ENCODE results near the gene BRIX1. TPM values are rescaled to one million over a fixed set of nuclear protein-coding genes. Genes with fewer than 3 reads are reported as not detected.

The BRIX1 gene
- total and polyA plus RNA-seq, 2 donors (not counting 3 experiments of a cell fraction or from before 2014, with no cell fraction given), result 14.0 to 28.4 TPM

- Histone ChIP-seq H3K27me3 (ENCODE audit: control insufficient read depth in 2 of 2, insufficient read depth in 2 of 2, low read length in 2 of 2) (no peaks in the 10 kb centered on the region), H3K36me3 (ENCODE audit: control insufficient read depth in 2 of 2, extremely low read depth in 1 of 2, insufficient read depth in 2 of 2, low read length in 2 of 2) (peaks cover 0 to 4% of the 10 kb centered on the region in 2 experiments), H4K20me1 (replicated peaks; ENCODE audit: control insufficient read depth, extremely low read depth, insufficient read depth, low read length) (no peaks in the 10 kb centered on the region), H3K9ac (replicated peaks; ENCODE audit: extremely low read depth, insufficient read depth, low read length) (no peak overlapping the region), H3K4me3 (replicated peaks in 1 of 3; ENCODE audit: insufficient read depth in 1 of 3, low read depth in 1 of 3, low read length in 3 of 3) (no peak overlapping the region), H3K4me1 (ENCODE audit: control insufficient read depth, extremely low read depth, insufficient read depth, low read length) (no peaks in the 10 kb centered on the region), H3K9me1 (replicated peaks; ENCODE audit: control insufficient read depth, extremely low read depth, insufficient read depth, low read length) (no peaks in the 10 kb centered on the region), H2AFZ (ENCODE audit: low read depth, low read length) (no peak overlapping the region), H3K79me2 (ENCODE audit: control insufficient read depth, insufficient read depth, low read length) (no peaks in the 10 kb centered on the region), H3K27ac (ENCODE audit: insufficient read depth, low read depth, low read length) (no peak overlapping the region), H3K9me3 (replicated peaks; ENCODE audit: control insufficient read depth, insufficient read depth, low read length) (no peaks in the 10 kb centered on the region), H3K4me2 (ENCODE audit: insufficient read depth, low read length) (no peak overlapping the region)
- intact Hi-C loops (cut with micrococcal nuclease) (no loop called here), dilution Hi-C loops (cut with MboI; ENCODE audit: extremely low pct_ligation_motif_present, low sequenced_read_pairs) (no loop called here)
- ChIA-PET POLR2A (no interaction called here), CTCF (interaction anchor here (1.1 to 2.6 kb wide), 5 partner anchors 36 to 969 kb away, joined by 3 to 24 read pairs (median 5); no protein-coding TSS in a partner anchor)
- no TSS peak for BruUV-seq (replicated peaks)
- no peak for DNase-seq (ENCODE audit: low read depth, low spot score)
- TF ChIP-seq EZH2 (IDR thresholded peaks at IDR 0.05; ENCODE audit: borderline replicate concordance, low read depth, low read length, severe bottlenecking) (no peak), POLR2AphosphoS5 (IDR thresholded peaks at IDR 0.05; ENCODE audit: insufficient read depth, low read depth, low read length) (no peak), MYC (IDR thresholded peaks at IDR 0.05; ENCODE audit: low read depth, low read length) (no peak), MAX (IDR thresholded peaks at IDR 0.05; ENCODE audit: insufficient read depth, insufficient read length) (no peak), GATA2 (IDR thresholded peaks at IDR 0.05; ENCODE audit: insufficient read depth, insufficient read length, low read depth, low read length) (no peak), CTCF (IDR thresholded peaks at IDR 0.05; ENCODE audit: extremely low read depth in 1 of 2, insufficient read depth in 1 of 2, low read depth in 1 of 2, low read length in 2 of 2) (no peak), POLR2A (IDR thresholded peaks at IDR 0.05; ENCODE audit: low read depth, low read length) (no peak), FOS (IDR thresholded peaks at IDR 0.05; ENCODE audit: borderline replicate concordance, insufficient read depth, low read length) (no peak), JUN (IDR thresholded peaks at IDR 0.05; ENCODE audit: borderline replicate concordance, insufficient read depth, insufficient read length, low read depth) (no peak)
- FAIRE-seq, result no peak
Measured at GRCh38 chr5:34957321-34957720, 41.8 kb downstream of the BRIX1 start.
